ENCODE data around the gene CCDC148.

The CCDC148 gene

DNA sequence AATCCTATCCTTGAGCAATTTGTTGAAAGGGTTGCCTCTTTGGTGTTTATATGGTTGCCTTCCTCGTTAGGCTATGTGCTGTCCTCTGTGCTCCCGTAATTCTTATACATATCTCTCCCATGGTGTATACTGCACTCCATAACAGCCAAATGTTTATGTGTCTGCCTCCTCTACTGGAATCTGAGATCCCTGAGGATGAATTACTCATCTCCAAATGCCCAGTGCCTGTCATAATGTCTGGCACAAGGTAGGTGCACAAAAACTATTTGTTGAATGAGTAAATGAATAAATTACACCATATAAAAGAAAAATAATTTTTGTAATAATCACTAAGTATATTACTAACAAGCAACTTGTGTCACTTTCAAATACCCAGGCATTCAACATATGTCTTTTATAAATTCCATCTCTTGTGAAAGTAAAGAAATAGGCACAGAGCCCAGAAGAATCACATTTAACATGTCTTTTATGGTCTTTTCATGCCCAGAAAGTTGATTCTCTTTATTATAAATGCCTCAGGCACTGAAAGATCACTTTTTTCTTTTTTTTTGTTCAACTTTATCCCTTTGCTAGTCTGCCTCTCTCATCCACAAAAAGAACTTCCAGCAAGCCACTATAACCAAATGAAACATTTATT lies 164.9 kb downstream of the CCDC148 start:
- no peak overlapping the region for H3K4me3 ChIP-seq (ENCODE audit: low read depth, low read length)
- TF ChIP-seq, protein P1, sequence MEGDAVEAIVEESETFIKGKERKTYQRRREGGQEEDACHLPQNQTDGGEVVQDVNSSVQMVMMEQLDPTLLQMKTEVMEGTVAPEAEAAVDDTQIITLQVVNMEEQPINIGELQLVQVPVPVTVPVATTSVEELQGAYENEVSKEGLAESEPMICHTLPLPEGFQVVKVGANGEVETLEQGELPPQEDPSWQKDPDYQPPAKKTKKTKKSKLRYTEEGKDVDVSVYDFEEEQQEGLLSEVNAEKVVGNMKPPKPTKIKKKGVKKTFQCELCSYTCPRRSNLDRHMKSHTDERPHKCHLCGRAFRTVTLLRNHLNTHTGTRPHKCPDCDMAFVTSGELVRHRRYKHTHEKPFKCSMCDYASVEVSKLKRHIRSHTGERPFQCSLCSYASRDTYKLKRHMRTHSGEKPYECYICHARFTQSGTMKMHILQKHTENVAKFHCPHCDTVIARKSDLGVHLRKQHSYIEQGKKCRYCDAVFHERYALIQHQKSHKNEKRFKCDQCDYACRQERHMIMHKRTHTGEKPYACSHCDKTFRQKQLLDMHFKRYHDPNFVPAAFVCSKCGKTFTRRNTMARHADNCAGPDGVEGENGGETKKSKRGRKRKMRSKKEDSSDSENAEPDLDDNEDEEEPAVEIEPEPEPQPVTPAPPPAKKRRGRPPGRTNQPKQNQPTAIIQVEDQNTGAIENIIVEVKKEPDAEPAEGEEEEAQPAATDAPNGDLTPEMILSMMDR (IDR thresholded peaks at IDR 0.05; ENCODE audit: insufficient read depth, low read length, missing control alignments) = no peak
- DNase-seq (ENCODE audit: low read depth, low spot score) = no peak
- CTCF ChIA-PET = no interaction called here
- POLR2A ChIA-PET = no interaction called here

DNA sequence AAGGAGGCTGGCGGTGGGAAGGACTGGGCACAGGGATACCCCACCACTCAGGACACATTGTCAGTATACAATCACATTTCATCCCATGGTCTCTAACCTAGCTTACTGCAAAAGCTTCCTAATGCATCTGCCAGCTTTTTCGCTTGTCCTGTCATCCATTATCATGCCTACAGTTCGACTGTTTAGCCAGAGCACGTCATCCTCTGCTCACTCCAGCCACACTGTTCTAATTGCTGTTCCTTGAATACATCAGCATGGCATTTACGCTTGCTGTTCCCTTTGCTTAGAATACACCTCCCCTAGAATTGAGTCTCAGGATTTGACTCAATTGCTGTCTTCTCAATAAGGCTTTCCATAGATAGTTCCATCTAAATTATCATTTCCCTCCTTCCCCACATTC lies 166.3 kb downstream of the CCDC148 start:
- TF ChIP-seq, protein P1 (IDR thresholded peaks at IDR 0.05; ENCODE audit: insufficient read depth, low read length, missing control alignments) = no peak
- CTCF ChIA-PET = no interaction called here
- no peak overlapping the region for H3K4me3 ChIP-seq (ENCODE audit: low read depth, low read length)
- POLR2A ChIA-PET = no interaction called here
- DNase-seq (ENCODE audit: low read depth, low spot score) = no peak

DNA sequence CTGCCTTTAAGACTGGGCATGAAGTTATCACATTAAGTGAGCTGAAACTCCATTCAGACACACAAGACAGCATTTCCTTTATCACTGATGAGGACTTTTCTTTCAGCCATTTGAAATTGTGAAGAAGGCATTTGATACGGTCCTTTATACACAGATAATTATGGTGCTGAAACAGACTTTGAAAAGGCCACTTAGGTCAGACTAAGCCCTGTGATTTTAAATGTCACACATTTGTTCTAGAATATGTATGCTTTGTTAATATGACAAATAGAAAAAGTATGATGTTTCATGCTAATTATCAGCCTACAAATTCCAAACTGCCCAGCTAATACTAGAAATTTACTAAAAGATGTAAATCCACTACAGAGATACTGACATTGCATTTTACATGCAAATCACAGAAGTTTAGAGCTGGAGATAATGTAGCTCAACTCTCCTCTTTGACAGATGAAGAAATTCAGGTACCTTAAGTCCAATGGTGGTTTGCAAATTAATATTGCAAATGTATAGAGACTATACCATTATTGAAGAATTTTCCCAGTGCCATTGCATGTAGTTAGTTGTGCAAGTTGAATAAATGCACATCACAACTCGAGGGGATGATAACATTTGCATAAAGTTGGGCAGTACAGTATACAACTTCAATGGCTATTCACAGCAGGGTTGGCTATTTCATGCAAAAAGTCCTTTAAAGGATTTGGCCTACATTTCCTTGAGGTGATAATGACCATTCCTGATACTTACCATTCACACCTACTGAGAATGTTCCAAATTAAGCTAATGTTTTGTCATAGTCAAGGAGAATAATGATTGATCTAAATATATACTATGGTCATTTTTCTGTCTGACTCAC lies 179.7 kb downstream of the CCDC148 start:
- CTCF ChIA-PET = no interaction called here
- TF ChIP-seq, protein P1 (IDR thresholded peaks at IDR 0.05; ENCODE audit: insufficient read depth, low read length, missing control alignments) = no peak
- POLR2A ChIA-PET = no interaction called here
- no peak overlapping the region for H3K4me3 ChIP-seq (ENCODE audit: low read depth, low read length)
- no peak for DNase-seq (ENCODE audit: low read depth, low spot score)

DNA sequence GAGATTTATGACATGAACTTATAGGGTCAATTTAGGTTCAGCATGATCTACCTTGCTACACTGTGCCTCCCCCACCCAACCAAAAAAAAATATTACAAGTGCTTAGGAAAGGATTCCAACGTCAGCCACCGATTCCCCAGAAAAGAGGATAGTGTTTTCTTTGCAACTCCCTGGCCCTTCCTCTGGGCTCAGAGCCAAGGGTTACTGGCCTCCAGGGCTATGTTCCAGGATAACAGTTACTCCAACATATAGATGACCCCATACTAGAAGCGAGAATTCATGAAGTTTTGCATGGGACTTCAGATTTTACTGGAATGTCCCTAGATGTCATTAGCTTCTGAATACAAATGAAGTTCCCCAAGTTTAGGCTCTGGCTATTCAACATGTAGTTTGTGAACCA lies 182.8 kb downstream of the CCDC148 start:
- no peak for DNase-seq (ENCODE audit: low read depth, low spot score)
- ChIA-PET CTCF (no interaction called here), POLR2A (no interaction called here)
- no peak overlapping the region for H3K4me3 ChIP-seq (ENCODE audit: low read depth, low read length)
- TF ChIP-seq, protein P1 (IDR thresholded peaks at IDR 0.05; ENCODE audit: insufficient read depth, low read length, missing control alignments) = no peak

DNA sequence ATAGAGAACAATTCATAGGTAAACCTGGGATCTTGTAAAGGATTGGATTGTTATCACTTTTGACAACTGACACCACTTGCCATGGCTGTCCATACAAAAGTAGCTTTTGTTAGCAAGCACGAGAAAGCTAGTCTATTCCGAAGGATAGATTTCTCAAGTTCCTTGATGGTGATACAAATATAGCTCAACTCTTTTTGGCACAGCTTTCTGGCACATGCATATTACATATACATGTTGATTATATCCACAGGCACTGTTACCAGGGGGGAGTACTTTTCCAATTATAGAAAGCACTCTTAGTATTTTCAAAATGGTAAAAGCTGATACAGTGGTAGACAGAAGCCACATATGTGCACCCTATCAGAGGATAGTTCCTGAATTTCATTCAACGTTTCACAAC lies 186.0 kb downstream of the CCDC148 start:
- TF ChIP-seq, protein P1 (IDR thresholded peaks at IDR 0.05; ENCODE audit: insufficient read depth, low read length, missing control alignments) = no peak
- POLR2A ChIA-PET = no interaction called here
- CTCF ChIA-PET = no interaction called here
- no peak overlapping the region for H3K4me3 ChIP-seq (ENCODE audit: low read depth, low read length)
- DNase-seq (ENCODE audit: low read depth, low spot score) = no peak

DNA sequence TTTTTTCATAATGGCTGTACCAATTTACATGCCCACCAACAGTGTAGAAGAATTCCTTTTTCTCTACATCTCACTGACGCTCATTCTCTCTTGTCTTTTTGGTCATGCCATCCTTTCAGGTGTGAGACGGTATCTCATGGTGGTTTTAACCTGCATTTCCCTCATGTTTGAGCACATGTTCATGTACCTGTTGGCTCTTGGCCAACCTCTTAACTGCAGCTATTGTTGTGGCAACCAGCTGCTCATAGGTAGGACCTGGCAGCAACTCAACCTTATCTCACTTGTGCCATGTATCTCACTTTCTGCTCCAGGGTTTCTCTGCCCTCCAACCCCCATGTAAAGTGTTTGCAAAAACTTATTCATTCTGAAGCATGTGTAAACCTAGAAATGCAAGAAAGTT lies 187.4 kb downstream of the CCDC148 start:
- H3K4me3 ChIP-seq (ENCODE audit: low read depth, low read length) = no peak overlapping the region
- POLR2A ChIA-PET = no interaction called here
- no peak for DNase-seq (ENCODE audit: low read depth, low spot score)
- TF ChIP-seq, protein P1 (IDR thresholded peaks at IDR 0.05; ENCODE audit: insufficient read depth, low read length, missing control alignments) = no peak
- CTCF ChIA-PET = no interaction called here
